Natural killer cell (primary cell): Measurements from ENCODE around the gene CDC42BPG. TPM values are rescaled to one million over a fixed set of nuclear protein-coding genes. Genes with fewer than 3 reads are reported as not detected.

Experiments used
- ATAC-seq, 3 donors: fragments of 150-1000 bp in 2 of 3; fragments of 200-7000 bp in 1 of 3; cut with Tn5 transposase; 1 replicate in 1 of 3; 2 replicates in 2 of 3; pipeline ENCODE4 v1.10.0; 2021; ENCODE audit warnings: mild to moderate bottlenecking in 2 of 3, moderate library complexity in 2 of 3
- DNase-seq, 2 donors: peaks; one replicate each; pipeline versions ENCODE4 v3.0.0 to v3.0.0-alpha.2; 2013 to 2021; ENCODE audit warnings: mixed read lengths in 1 of 2
- H3K27ac ChIP-seq: one replicate; pipeline ENCODE4 v1.5.1; 2013; ENCODE audit warnings: mild to moderate bottlenecking, low read length
- H3K27me3 ChIP-seq: one replicate; pipeline ENCODE4 v1.6.1; 2013; ENCODE audit warnings: low read length; ENCODE audit not compliant: control insufficient read depth, insufficient read depth
- H3K36me3 ChIP-seq: one replicate; pipeline ENCODE4 v1.6.1; 2013; ENCODE audit warnings: low read length; ENCODE audit not compliant: control insufficient read depth, insufficient read depth
- H3K4me1 ChIP-seq: one replicate; pipeline ENCODE4 v1.6.1; 2013; ENCODE audit warnings: low read length; ENCODE audit not compliant: control insufficient read depth, insufficient read depth
- H3K4me3 ChIP-seq: one replicate; pipeline ENCODE4 v1.5.1; 2013; ENCODE audit warnings: low read length
- H3K9me3 ChIP-seq: one replicate; pipeline ENCODE4 v1.6.1; 2013; ENCODE audit warnings: low read length; ENCODE audit not compliant: control insufficient read depth, insufficient read depth
- H3K27ac Mint-ChIP-seq, 2 donors: one replicate each; pipeline ENCODE4 v1.8.0; 2022; ENCODE audit warnings: mild to moderate bottlenecking in 2 of 2, mixed read lengths in 2 of 2, moderate library complexity in 1 of 2
- H3K27me3 Mint-ChIP-seq, 2 donors: one replicate each; pipeline ENCODE4 v1.8.0; 2022; ENCODE audit warnings: low read depth in 2 of 2, mixed read lengths in 2 of 2
- H3K36me3 Mint-ChIP-seq: one replicate; pipeline ENCODE4 v1.8.0; 2022; ENCODE audit warnings: mixed read lengths
- H3K4me1 Mint-ChIP-seq, 2 donors: one replicate each; pipeline ENCODE4 v1.8.0; 2022; ENCODE audit warnings: mixed read lengths in 2 of 2
- H3K4me3 Mint-ChIP-seq: one replicate; pipeline ENCODE4 v1.8.0; 2022; ENCODE audit warnings: mild to moderate bottlenecking, moderate library complexity, mixed read lengths
- H3K9me3 Mint-ChIP-seq, 2 donors: one replicate each; pipeline ENCODE4 v1.8.0; 2022; ENCODE audit warnings: mixed read lengths in 2 of 2
- WGBS: methylation state at CpG from one replicate; pipeline ENCODE4 v1.1.7; 2013; ENCODE audit warnings: missing lambda C conversion rate; ENCODE audit not compliant: insufficient coverage; 5-methylcytosine and 5-hydroxymethylcytosine counted together
- intact Hi-C: fragments of 100-400 bp; cut with micrococcal nuclease; formaldehyde crosslinking; loops from one replicate; pipeline ENCODE4 v1.14.2; 2022
- total RNA-seq, 4 donors: library from RNA; stranded (reverse); fragments of 120-200 nt in 1 of 4; gene quantifications; one replicate each; pipeline versions ENCODE4 v1.2.3 to v1.2.4, GENCODE V29; 2013 to 2022
- TF ChIP-seq, protein P1 (sequence below): fragments of 200-600 bp; IDR thresholded peaks from one replicate; pipeline ENCODE4 v1.8.0; 2022; ENCODE audit warnings: antibody characterized with exemption

CDC42BPG gene
- total RNA-seq, 3 donors from 2014 or later (not counting 1 experiment from before 2014, with no cell fraction given) = 8.2 to 12.7 (median 10.7) TPM

DNA sequence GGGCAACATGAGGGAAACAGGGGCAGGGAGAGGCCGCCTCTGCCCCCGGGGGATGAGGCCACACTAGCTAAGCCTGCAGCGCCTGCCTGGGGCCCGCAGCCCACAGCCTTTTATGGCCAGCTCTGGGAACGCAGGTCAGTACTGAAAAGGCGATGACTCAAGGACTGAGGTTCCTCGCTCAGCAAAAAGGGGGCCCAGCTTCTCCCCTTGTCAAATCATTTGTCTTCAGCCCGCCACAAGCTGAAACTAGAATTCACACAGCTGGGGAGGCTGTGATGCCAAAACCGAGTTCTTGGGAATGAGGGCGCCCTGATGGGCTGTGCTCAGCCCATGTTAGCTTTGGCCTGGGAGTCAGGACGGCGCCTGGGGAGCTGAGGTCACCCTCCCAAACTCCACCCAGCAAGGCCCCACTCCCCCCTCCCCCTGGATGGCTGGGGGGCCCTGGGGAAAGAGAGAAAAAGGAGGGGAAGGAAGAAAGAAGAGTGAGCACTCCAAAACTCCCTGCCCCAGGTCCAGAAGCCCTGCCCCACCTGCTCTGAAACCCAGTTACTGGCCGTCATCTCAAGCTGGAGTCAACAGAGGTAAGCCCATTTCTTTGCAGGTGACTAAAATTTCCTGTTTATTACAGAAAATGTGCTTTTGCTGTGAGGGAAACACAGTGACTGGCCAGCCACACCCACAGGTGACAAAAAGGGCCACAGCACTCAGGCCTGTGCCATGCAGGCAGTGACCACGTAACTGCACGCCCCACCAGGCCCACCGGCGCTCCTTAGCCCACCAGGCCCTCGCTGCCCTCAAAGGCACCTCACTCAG, 20.2 kb upstream of the CDC42BPG start:
- Histone ChIP-seq H3K4me3 (peak overlapping the region; percentile 10), H3K4me1 (peaks cover 99% of the 10 kb centered on the region), H3K36me3 (peaks cover 25% of the 10 kb centered on the region), H3K27me3 (no peaks in the 10 kb centered on the region), H3K27ac (peak overlapping the region; percentile 91), H3K9me3 (no peaks in the 10 kb centered on the region)
- Mint-ChIP-seq H3K27me3 (no peaks in the 10 kb centered on the region), H3K4me3 (peak overlapping the region; percentile 81), H3K4me1 (peaks cover 65 to 85% of the 10 kb centered on the region in 2 donors), H3K27ac (peak overlapping the region; percentile 95 to 96), H3K36me3 (no peaks in the 10 kb centered on the region), H3K9me3 (no peaks in the 10 kb centered on the region)
- TF ChIP-seq, protein P1, sequence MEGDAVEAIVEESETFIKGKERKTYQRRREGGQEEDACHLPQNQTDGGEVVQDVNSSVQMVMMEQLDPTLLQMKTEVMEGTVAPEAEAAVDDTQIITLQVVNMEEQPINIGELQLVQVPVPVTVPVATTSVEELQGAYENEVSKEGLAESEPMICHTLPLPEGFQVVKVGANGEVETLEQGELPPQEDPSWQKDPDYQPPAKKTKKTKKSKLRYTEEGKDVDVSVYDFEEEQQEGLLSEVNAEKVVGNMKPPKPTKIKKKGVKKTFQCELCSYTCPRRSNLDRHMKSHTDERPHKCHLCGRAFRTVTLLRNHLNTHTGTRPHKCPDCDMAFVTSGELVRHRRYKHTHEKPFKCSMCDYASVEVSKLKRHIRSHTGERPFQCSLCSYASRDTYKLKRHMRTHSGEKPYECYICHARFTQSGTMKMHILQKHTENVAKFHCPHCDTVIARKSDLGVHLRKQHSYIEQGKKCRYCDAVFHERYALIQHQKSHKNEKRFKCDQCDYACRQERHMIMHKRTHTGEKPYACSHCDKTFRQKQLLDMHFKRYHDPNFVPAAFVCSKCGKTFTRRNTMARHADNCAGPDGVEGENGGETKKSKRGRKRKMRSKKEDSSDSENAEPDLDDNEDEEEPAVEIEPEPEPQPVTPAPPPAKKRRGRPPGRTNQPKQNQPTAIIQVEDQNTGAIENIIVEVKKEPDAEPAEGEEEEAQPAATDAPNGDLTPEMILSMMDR = no peak
- intact Hi-C loops = loop anchor here (2.0 kb wide), 2 partner anchors 14 to 18 kb away; partner anchors contain the start of gene EHD1
- DNase-seq (peak in 1 of 2 donors; percentile 50), ATAC-seq (peak; percentile 25 to 50 (median 25))
- whole genome bisulfite sequencing = 14% methylated on average over 16 of the region's 18 CpGs

DNA sequence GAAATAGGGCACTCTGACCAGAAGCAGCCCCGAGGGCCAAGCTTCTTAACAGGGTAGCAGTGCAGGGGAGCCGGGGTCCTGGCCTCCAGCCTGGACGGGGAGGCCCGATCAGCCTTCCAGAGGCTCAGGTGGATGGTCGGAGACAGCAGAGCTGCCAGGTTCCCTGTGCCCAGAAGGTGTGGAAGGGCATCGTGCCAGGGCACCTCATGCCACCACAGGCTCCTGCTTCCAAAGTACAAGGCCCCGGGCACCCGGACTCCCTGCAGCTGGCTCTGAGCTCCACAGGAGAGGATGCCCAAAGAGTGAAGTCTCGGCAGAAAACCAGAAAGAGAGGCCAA, 19.7 kb upstream of the CDC42BPG start:
- Mint-ChIP-seq H3K27me3 (no peaks in the 10 kb centered on the region), H3K9me3 (no peaks in the 10 kb centered on the region), H3K36me3 (no peaks in the 10 kb centered on the region), H3K4me1 (peaks cover 65 to 85% of the 10 kb centered on the region in 2 donors), H3K27ac (peak overlapping the region; percentile 95 to 96), H3K4me3 (peak overlapping the region; percentile 81)
- WGBS = 59% methylated on average over 9 of the region's 9 CpGs
- Histone ChIP-seq H3K4me1 (peaks cover 99% of the 10 kb centered on the region), H3K36me3 (peaks cover 25% of the 10 kb centered on the region), H3K4me3 (peak overlapping the region; percentile 10), H3K27ac (peak overlapping the region; percentile 91), H3K9me3 (no peaks in the 10 kb centered on the region), H3K27me3 (no peaks in the 10 kb centered on the region)
- intact Hi-C loops = loop anchor here (2.0 kb wide), 2 partner anchors 15 to 17 kb away; partner anchors contain the start of gene EHD1
- no peak for ATAC-seq
- TF ChIP-seq, protein P1 = no peak
- DNase-seq = no peak

DNA sequence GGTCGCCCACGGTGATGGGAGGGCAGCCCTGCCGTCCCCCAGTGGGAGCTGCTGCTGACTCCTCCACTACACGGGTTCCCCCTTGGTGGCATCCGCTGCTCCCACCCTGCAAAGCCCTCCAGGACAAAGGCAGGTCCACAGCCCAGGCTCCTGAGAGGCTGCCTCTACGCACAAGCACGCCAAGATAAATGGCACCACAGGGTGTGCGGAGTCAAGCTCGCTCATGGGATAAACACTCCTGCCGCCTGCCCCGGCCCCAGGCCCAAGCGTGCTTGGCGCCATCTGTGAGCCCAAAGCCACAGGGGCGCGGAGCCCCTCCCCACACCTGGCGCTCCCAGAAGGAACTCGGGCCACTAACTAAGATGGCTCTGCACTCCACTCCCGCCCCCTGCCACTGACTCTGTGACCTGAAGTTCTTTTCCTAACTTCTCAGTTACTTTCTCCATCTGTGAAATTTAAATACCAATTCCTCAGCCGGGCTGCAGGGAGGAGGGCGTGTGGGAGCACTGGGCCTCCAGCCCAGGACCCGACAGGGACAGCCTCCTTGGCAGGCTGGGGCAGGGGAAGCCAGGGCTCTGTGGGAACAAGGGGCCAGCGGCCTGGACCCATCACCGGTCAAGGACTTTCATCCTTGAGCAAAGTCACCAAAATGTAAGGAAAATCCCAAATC, 19.1 kb upstream of the CDC42BPG start:
- DNase-seq (no peak), ATAC-seq (no peak)
- Mint-ChIP-seq H3K27ac (peak overlapping the region; percentile 95 to 96), H3K4me1 (peaks cover 65 to 85% of the 10 kb centered on the region in 2 donors), H3K27me3 (no peaks in the 10 kb centered on the region), H3K4me3 (peak overlapping the region; percentile 81), H3K36me3 (no peaks in the 10 kb centered on the region), H3K9me3 (no peaks in the 10 kb centered on the region)
- WGBS = 84% methylated on average over 23 of the region's 23 CpGs
- Histone ChIP-seq H3K4me1 (peaks cover 99% of the 10 kb centered on the region), H3K27me3 (no peaks in the 10 kb centered on the region), H3K36me3 (peaks cover 23% of the 10 kb centered on the region), H3K4me3 (no peak overlapping the region), H3K9me3 (no peaks in the 10 kb centered on the region), H3K27ac (peak overlapping the region; percentile 91)
- intact Hi-C loops = loop anchor here (2.0 kb wide), 2 partner anchors 15 to 17 kb away; partner anchors contain the start of gene EHD1
- TF ChIP-seq, protein P1 = no peak
